Fibroblast of villous mesenchyme (primary cell): Measurements from ENCODE around the gene TSPAN17. TPM values are rescaled to one million over a fixed set of nuclear protein-coding genes. Genes with fewer than 3 reads are reported as not detected.

Experiments used
- DNase-seq: peaks from one replicate; pipeline ENCODE4 v3.0.0-alpha.2; 2010; ENCODE audit warnings: low read depth
- H3K4me3 ChIP-seq: 2 replicates; pipeline ENCODE4 v1.5.1; 2011; ENCODE audit warnings: low read depth, mild to moderate bottlenecking, low read length
- CTCF ChIP-seq: IDR thresholded peaks from 2 replicates; pipeline ENCODE4 v1.5.1; 2012; ENCODE audit warnings: low read depth, mild to moderate bottlenecking, low read length; ENCODE audit not compliant: insufficient read depth
- total RNA-seq: library from RNA; depleted of rRNA; stranded (reverse); fragments of >200 nt; gene quantifications from 2 replicates; pipeline ENCODE4 v1.2.3, GENCODE V29; 2012

Gene TSPAN17
- total RNA-seq, 1 donor, result 38.0 TPM

GRCh38 chr5:176614805-176615478, 32.3 kb upstream of the TSPAN17 start:
- no peak for TF ChIP-seq CTCF
- DNase-seq, result peak; percentile 48
- no peak overlapping the region for H3K4me3 ChIP-seq

- H3K4me3 ChIP-seq, result no peak overlapping the region
- no peak for TF ChIP-seq CTCF
- DNase-seq, result no peak
These were observed 30.8 kb upstream of the TSPAN17 start for GRCh38 chr5:176616511-176616910.

- DNase-seq, result no peak
- no peak overlapping the region for H3K4me3 ChIP-seq
- TF ChIP-seq CTCF, result no peak
These were observed 28.5 kb upstream of the TSPAN17 start for GRCh38 chr5:176618783-176619182.

- peak; percentile 84 for DNase-seq
- TF ChIP-seq CTCF, result peak; percentile 55
- no peak overlapping the region for H3K4me3 ChIP-seq
These were observed 28.1 kb upstream of the TSPAN17 start for GRCh38 chr5:176619203-176619568.

GRCh38 chr5:176619569-176620332, 27.5 kb upstream of the TSPAN17 start:
- no peak for TF ChIP-seq CTCF
- no peak overlapping the region for H3K4me3 ChIP-seq
- no peak for DNase-seq

GRCh38 chr5:176620333-176620981, 26.8 kb upstream of the TSPAN17 start:
- TF ChIP-seq CTCF, result no peak
- H3K4me3 ChIP-seq, result no peak overlapping the region
- peak; percentile 38 for DNase-seq
